Keratinocyte (primary cell): ENCODE data around the gene GGTLC2.

ENCODE experiments used
- CTCF ChIP-seq, 3 experiments: IDR thresholded peaks in 1 of 3; conservative IDR thresholded peaks in 1 of 3; optimal IDR thresholded peaks in 1 of 3; 2 replicates in 2 of 3; 3 replicates in 1 of 3; pipeline versions ENCODE3 to v1.5.1; 2011; ENCODE audit warnings: low read length in 3 of 3, mild to moderate bottlenecking in 3 of 3, moderate library complexity in 2 of 3, control low read depth in 1 of 3, inconsistent platforms in 1 of 3; ENCODE audit not compliant: insufficient read depth in 2 of 3; ENCODE audit errors: extremely low read depth in 1 of 3
- EZH2 ChIP-seq: IDR thresholded peaks from one replicate; pipeline ENCODE4 v1.6.1; 2012; ENCODE audit warnings: inconsistent platforms, mild to moderate bottlenecking, low read length, moderate library complexity

- TF ChIP-seq CTCF (optimal IDR thresholded peaks at IDR 0.05 in 1 of 3, IDR thresholded peaks at IDR 0.05 in 1 of 3, conservative IDR thresholded peaks at IDR 0.05 in 1 of 3; ENCODE audit: extremely low read depth in 1 of 3, insufficient read depth in 2 of 3, low read length in 3 of 3) = no peak
- TF ChIP-seq EZH2 = no peak
These were observed 40.9 kb upstream of the GGTLC2 start for GRCh38 chr22:22603470-22603947.
